Gastroesophageal sphincter (tissue), 3 donors: ENCODE data around the gene TBCD.

Experiments used
- POLR2AphosphoS5 ChIP-seq: sonication (generic); formaldehyde crosslinking; IDR thresholded peaks from one replicate; pipeline ENCODE4 v1.6.1; 2017; ENCODE audit warnings: antibody characterized with exemption
- TF ChIP-seq, protein P1 (sequence below), 4 experiments: fragments of 200-600 bp in 2 of 4; fragments of 450-650 bp in 2 of 4; sonication (generic) in 1 of 4; IDR thresholded peaks; one replicate each; pipeline ENCODE4 v1.5.1; 2017 to 2019; ENCODE audit warnings: antibody characterized with exemption in 4 of 4, mild to moderate bottlenecking in 2 of 4, moderate library complexity in 2 of 4

DNA sequence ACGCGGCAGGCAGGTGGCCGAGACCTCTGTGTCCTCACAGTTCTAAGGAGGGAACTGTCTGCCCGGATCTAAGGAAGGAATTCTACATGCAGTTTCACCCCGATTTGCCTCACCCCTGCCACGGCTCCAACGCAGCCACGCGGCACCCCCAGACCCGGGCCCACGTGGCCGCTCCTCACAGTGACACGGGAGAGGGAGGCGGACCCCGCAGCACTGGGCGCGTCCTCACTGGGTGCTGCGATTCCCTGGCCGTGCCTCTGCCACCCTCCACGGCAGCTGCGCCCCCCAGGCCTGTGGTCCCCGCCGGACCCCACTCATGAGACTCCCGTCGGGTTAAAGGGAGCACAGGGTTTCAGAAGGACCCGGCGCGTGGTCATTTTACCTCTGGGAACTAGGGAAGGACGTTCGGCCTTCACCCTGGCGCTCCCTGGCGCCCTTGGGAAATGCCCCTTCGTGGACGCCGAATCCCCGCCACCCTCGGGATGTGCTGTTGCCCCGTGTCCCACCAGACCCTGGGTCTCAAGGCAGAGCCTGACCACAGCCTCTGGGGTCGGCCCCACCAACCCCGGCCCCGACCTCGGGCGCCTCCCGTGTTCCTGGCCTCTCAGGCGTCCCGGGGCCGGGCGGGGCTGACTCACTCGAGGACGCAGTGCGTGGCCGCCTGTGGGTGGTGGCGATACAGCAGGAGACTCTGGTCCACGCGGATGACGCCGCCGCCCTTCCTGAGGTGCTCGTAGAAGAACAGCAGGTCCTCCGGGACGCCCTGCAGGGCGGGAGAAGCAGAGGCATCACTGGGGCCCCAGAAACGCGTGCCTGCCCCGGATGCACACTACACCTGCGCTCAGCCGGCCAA is 208.8 kb downstream of the TBCD start:
- TF ChIP-seq, protein P1, sequence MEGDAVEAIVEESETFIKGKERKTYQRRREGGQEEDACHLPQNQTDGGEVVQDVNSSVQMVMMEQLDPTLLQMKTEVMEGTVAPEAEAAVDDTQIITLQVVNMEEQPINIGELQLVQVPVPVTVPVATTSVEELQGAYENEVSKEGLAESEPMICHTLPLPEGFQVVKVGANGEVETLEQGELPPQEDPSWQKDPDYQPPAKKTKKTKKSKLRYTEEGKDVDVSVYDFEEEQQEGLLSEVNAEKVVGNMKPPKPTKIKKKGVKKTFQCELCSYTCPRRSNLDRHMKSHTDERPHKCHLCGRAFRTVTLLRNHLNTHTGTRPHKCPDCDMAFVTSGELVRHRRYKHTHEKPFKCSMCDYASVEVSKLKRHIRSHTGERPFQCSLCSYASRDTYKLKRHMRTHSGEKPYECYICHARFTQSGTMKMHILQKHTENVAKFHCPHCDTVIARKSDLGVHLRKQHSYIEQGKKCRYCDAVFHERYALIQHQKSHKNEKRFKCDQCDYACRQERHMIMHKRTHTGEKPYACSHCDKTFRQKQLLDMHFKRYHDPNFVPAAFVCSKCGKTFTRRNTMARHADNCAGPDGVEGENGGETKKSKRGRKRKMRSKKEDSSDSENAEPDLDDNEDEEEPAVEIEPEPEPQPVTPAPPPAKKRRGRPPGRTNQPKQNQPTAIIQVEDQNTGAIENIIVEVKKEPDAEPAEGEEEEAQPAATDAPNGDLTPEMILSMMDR (IDR thresholded peaks at IDR 0.05): no peak
- no peak for TF ChIP-seq POLR2AphosphoS5
